Psoas muscle (tissue), 8 donors: ENCODE data around the gene REELD1. TPM values are rescaled to one million over a fixed set of nuclear protein-coding genes. Genes with fewer than 3 reads are reported as not detected.

Experiments
- ATAC-seq, 4 donors: fragments of 200-7000 bp; cut with Tn5 transposase; one replicate each; pipeline ENCODE4 v1.9.1; 2020; ENCODE audit warnings: moderate library complexity in 3 of 4, mild to moderate bottlenecking in 2 of 4
- DNase-seq, 2 donors: peaks; one replicate each; pipeline ENCODE4 v3.0.0-alpha.2; 2020
- H3K27ac ChIP-seq: fragments of 200-600 bp; one replicate; pipeline ENCODE4 v1.8.0; 2022
- H3K27me3 ChIP-seq, 3 donors: fragments of 200-600 bp in 1 of 3; one replicate each; pipeline versions ENCODE4 v1.6.1 to v1.8.0; 2013 to 2022; ENCODE audit warnings: low read length in 2 of 3, mild to moderate bottlenecking in 2 of 3, moderate library complexity in 1 of 3; ENCODE audit not compliant: insufficient read depth in 3 of 3
- H3K36me3 ChIP-seq, 2 donors: fragments of 200-600 bp in 1 of 2; one replicate each; pipeline versions ENCODE4 v1.6.1 to v1.8.0; 2013 to 2022; ENCODE audit warnings: low read depth in 1 of 2, mild to moderate bottlenecking in 1 of 2, moderate library complexity in 1 of 2; ENCODE audit not compliant: insufficient read depth in 1 of 2
- H3K4me1 ChIP-seq: fragments of 200-600 bp; one replicate; pipeline ENCODE4 v1.8.0; 2022
- H3K4me3 ChIP-seq: fragments of 200-600 bp; one replicate; pipeline ENCODE4 v1.8.0; 2022; ENCODE audit warnings: mild to moderate bottlenecking
- H3K9me3 ChIP-seq: fragments of 200-600 bp; one replicate; pipeline ENCODE4 v1.8.0; 2022
- WGBS, 3 donors: extraction: QIAGEN DNeasy Blood & Tissue Kit; methylation state at CpG; one replicate each; pipeline versions ENCODE4 v1.1.6 to v1.1.7; 2013; 5-methylcytosine and 5-hydroxymethylcytosine counted together
- intact Hi-C, 2 donors: fragments of 100-400 bp; cut with DNase I; formaldehyde crosslinking; loops; one replicate each; pipeline versions ENCODE4 v1.11.0 to v1.14.2; 2022
- polyA plus RNA-seq, 3 donors: library from polyadenylated mRNA; stranded (reverse); fragments of 200-250 nt; gene quantifications; one replicate each; pipeline ENCODE4 v1.2.3, GENCODE V29; 2013
- total RNA-seq, 4 donors: library from RNA; stranded (reverse); fragmentation: NEBNext Ultra II Directional in 2 of 4; extraction: Animal tissue kit (Norgen Biotek cat#: 25700) in 2 of 4; gene quantifications; one replicate each; pipeline versions ENCODE4 v1.2.1 to v1.2.4, GENCODE V29; 2021 to 2023
- TF ChIP-seq, protein P1 (sequence below): fragments of 200-600 bp; IDR thresholded peaks from one replicate; pipeline ENCODE4 v1.8.0; 2022; ENCODE audit warnings: antibody characterized with exemption
- donor health status: healthy with polysubstance abuse.
- donor health status: DM: no; HTN: no; CAD: no; lungs with moderate emphysema.
- donor health status: Bipolar disorder and iron deficiency.
- donor health status: healthy.
- donor health status: DM: yes; HTN: yes; CAD: no.
- donor health status: DM: no; HTN: no; CAD: no.
- donor health status: DM: no; HTN: no; CAD: no.
- donor health status: DM: yes; HTN: yes; CAD: no.

REELD1 gene
- total and polyA plus RNA-seq, 7 donors: 0.03 to 0.46 (median 0.10) TPM; not detected in 4

DNA sequence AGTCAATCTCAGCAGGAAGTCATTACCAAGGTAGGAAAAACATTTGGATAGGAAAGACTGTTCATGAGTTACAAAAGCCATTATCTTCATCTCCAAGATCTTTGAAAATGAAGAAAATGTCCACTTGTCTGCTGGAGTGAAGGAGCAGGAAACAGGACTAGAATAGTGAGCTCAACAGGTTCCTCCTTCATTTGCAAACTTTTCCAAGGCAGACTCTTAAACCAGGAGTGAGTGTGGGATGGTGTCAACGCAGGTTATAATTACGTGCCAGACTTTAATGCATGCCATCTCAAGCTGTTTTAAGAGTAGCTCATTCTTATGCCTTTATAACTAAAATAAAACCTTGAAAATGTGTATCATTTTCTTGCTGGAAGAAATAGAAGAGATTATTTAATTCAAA, 3.4 kb upstream of the REELD1 start:
- 57 to 73% (median 66%) methylated on average over 2 of the region's 2 CpGs for WGBS, 3 donors
- no peaks in the 10 kb centered on the region for H3K4me1 ChIP-seq
- no peak for DNase-seq
- H3K27me3 ChIP-seq: peaks cover 0 to 3% (median 1%) of the 10 kb centered on the region in 3 donors
- TF ChIP-seq, protein P1, sequence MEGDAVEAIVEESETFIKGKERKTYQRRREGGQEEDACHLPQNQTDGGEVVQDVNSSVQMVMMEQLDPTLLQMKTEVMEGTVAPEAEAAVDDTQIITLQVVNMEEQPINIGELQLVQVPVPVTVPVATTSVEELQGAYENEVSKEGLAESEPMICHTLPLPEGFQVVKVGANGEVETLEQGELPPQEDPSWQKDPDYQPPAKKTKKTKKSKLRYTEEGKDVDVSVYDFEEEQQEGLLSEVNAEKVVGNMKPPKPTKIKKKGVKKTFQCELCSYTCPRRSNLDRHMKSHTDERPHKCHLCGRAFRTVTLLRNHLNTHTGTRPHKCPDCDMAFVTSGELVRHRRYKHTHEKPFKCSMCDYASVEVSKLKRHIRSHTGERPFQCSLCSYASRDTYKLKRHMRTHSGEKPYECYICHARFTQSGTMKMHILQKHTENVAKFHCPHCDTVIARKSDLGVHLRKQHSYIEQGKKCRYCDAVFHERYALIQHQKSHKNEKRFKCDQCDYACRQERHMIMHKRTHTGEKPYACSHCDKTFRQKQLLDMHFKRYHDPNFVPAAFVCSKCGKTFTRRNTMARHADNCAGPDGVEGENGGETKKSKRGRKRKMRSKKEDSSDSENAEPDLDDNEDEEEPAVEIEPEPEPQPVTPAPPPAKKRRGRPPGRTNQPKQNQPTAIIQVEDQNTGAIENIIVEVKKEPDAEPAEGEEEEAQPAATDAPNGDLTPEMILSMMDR: no peak
- H3K36me3 ChIP-seq: no peaks in the 10 kb centered on the region
- no peaks in the 10 kb centered on the region for H3K9me3 ChIP-seq
- intact Hi-C loops: no loop called here
- H3K27ac ChIP-seq: no peak overlapping the region
- no peak for ATAC-seq
- no peak overlapping the region for H3K4me3 ChIP-seq

DNA sequence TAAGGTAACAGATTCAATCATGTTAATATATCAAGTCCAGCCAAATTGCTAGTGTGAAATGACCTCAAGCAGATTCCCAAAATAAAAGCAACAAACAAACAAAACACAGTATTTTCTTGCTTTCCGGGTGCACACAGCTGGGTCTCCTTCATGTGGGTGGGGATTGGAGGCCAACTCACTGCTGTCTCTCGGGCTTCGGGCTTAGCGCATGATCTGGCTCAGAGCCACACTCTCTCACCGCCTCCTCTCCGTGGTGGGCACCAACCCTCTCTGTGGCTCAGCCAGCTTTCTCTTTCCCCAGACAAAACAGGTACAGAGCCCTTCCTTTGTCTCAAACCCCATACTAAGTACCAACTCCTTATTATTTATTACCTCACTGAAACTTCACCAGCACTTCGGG, 2.9 kb upstream of the REELD1 start:
- Histone ChIP-seq H3K36me3 (no peaks in the 10 kb centered on the region), H3K27ac (no peak overlapping the region), H3K4me3 (no peak overlapping the region), H3K27me3 (peaks cover 0 to 3% (median 1%) of the 10 kb centered on the region in 3 donors), H3K9me3 (no peaks in the 10 kb centered on the region), H3K4me1 (no peaks in the 10 kb centered on the region)
- 31 to 35% (median 34%) methylated on average over 7 of the region's 7 CpGs for WGBS, 3 donors
- TF ChIP-seq, protein P1: no peak
- intact Hi-C loops: no loop called here
- no peak for ATAC-seq
- DNase-seq: no peak

DNA sequence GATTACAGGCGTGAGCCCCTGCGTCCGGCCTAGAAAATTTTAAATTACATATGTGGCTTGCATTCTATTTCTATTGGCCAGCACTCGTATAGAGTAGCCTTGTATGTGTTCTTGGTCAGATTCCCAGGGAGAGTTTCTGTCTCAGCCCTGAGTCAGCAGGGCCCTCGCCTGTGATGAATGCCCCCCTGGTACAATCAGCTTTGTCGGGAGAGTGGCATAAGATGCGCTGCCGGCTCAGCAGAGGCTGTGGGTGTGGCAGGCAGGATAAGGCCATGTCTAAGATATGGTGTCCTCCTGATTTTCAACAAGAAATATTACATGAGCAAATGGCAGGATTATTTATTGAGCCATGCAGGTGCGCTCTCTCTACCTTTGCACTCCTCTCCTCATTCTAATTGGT, 1.6 kb upstream of the REELD1 start:
- H3K4me1 ChIP-seq: no peaks in the 10 kb centered on the region
- ATAC-seq: no peak
- TF ChIP-seq, protein P1: no peak
- no peaks in the 10 kb centered on the region for H3K36me3 ChIP-seq
- H3K9me3 ChIP-seq: no peaks in the 10 kb centered on the region
- H3K27me3 ChIP-seq: peaks cover 0 to 3% (median 1%) of the 10 kb centered on the region in 3 donors
- intact Hi-C loops: no loop called here
- 90 to 92% (median 91%) methylated on average over 9 of the region's 9 CpGs for WGBS, 3 donors
- H3K4me3 ChIP-seq: no peak overlapping the region
- H3K27ac ChIP-seq: no peak overlapping the region
- no peak for DNase-seq

DNA sequence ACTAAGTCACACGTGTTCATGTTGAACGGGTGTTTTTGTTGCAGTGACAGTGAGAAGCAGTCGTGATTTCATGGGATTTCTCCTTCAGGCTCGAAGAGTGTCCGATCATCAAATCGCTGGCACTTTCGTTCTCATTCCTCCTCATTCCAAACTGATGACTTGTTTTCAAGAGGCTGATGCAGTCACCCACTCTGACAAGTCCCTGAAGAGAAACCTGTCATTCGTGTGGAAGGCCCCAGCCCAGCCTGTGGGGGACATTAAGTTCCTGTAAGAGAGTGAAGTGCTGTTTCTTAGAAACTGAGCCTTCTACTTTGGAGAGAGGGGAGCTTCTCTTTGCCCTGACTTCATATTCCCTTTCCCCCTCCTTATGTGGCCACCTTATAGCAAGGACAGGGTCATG, 8.0 kb downstream of the REELD1 start:
- 41 to 58% (median 54%) methylated on average over 8 of the region's 8 CpGs for whole genome bisulfite sequencing, 3 donors
- TF ChIP-seq, protein P1: no peak
- intact Hi-C loops: no loop called here
- ATAC-seq (no peak), DNase-seq (no peak)
- Histone ChIP-seq H3K9me3 (no peaks in the 10 kb centered on the region), H3K4me1 (no peaks in the 10 kb centered on the region), H3K27me3 (no peaks in the 10 kb centered on the region), H3K27ac (no peak overlapping the region), H3K4me3 (no peak overlapping the region), H3K36me3 (no peaks in the 10 kb centered on the region)

DNA sequence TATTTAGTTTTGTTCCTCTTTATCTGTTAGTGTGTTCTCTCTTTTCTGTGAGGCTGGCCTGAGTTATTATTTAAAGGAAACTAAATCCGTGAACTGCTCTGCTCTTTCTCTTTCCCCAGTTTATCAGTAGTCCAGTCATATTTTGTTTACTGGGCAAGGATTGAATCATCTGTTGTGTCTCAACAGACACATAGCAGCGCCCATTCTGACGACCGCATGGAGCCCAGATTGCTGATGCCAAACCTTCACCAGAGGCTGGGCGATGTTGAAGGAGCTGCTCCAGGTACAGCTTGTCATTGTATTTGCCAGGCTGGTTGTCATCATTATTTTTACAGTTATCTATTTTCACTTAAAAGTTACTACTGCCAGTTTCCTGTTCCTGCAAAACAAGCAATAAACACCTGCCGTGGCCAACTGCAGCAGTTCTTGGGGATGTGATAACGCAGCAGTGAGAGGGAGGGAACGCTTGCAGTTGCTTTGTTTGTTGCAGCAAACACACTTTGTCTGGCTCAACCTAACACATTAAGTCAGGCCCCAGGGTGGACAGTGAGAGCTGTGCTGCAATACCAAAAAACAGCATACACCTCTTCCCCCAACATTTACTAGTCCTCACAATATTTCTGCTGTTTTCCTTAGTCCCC, 10.1 kb downstream of the REELD1 start:
- DNase-seq (no peak), ATAC-seq (no peak)
- no peak overlapping the region for H3K4me3 ChIP-seq
- H3K4me1 ChIP-seq: no peaks in the 10 kb centered on the region
- WGBS, 3 donors: 51 to 67% (median 55%) methylated on average over 8 of the region's 8 CpGs
- intact Hi-C loops: no loop called here
- H3K36me3 ChIP-seq: no peaks in the 10 kb centered on the region
- H3K27ac ChIP-seq: no peak overlapping the region
- no peaks in the 10 kb centered on the region for H3K27me3 ChIP-seq
- no peaks in the 10 kb centered on the region for H3K9me3 ChIP-seq
- TF ChIP-seq, protein P1: no peak
